GM18951 (cell line): ENCODE measurements around the gene COMMD9.

Source experiments
- POLR2A ChIP-seq: IDR thresholded peaks from 4 replicates; pipeline ENCODE4 v1.6.1; 2011; ENCODE audit warnings: mild to moderate bottlenecking; ENCODE audit not compliant: insufficient read length, insufficient read depth; ENCODE audit errors: extremely low read depth
- in situ Hi-C: fragments of 300-500 bp; cut with MboI; formaldehyde crosslinking; loops from one replicate; pipeline ENCODE4 v1.12.0; 2022; ENCODE audit warnings: low sequenced_read_pairs, mixed read lengths, inconsistent platforms; ENCODE audit not compliant: unreplicated experiment

COMMD9 gene

GRCh38 chr11:36312611-36313472 is 23.6 kb upstream of the COMMD9 start:
- no peak for TF ChIP-seq POLR2A
- in situ Hi-C loops = no loop called here

GRCh38 chr11:36311926-36312595 is 22.8 kb upstream of the COMMD9 start:
- no peak for TF ChIP-seq POLR2A
- in situ Hi-C loops = no loop called here

- no peak for TF ChIP-seq POLR2A
- in situ Hi-C loops = no loop called here
Measured at GRCh38 chr11:36309779-36310178, 20.6 kb upstream of the COMMD9 start.

GRCh38 chr11:36308577-36308976 is 19.4 kb upstream of the COMMD9 start:
- no peak for TF ChIP-seq POLR2A
- in situ Hi-C loops = no loop called here

- no peak for TF ChIP-seq POLR2A
Measured at GRCh38 chr11:36306888-36307287, 17.7 kb upstream of the COMMD9 start.

GRCh38 chr11:36305047-36305446 is 15.8 kb upstream of the COMMD9 start:
- TF ChIP-seq POLR2A = no peak
- in situ Hi-C loops = no loop called here

More at GRCh38 chr11:36306888-36307287, 17.7 kb upstream of the COMMD9 start:
- in situ Hi-C loops = no loop called here

- TF ChIP-seq POLR2A = no peak
- in situ Hi-C loops = no loop called here
Measured at GRCh38 chr11:36304351-36304750, 15.1 kb upstream of the COMMD9 start.

- no peak for TF ChIP-seq POLR2A
- in situ Hi-C loops = no loop called here
Measured at GRCh38 chr11:36300650-36301049, 11.4 kb upstream of the COMMD9 start.

GRCh38 chr11:36296884-36297543 is 7.8 kb upstream of the COMMD9 start:
- in situ Hi-C loops = loop anchor here (10.0 kb wide), 1 partner anchor 198 kb away; no protein-coding TSS in a partner anchor

GRCh38 chr11:36295926-36296325 is 6.7 kb upstream of the COMMD9 start, which contains the start of gene PRR5L:
PRR5L (plus strand) TSS chr11:36296288; CDS start chr11:36401122, 104,834 bp downstream.
- no peak for TF ChIP-seq POLR2A
- in situ Hi-C loops = loop anchor here (10.0 kb wide), 1 partner anchor 199 kb away; no protein-coding TSS in a partner anchor

More at GRCh38 chr11:36296884-36297543, 7.8 kb upstream of the COMMD9 start:
- TF ChIP-seq POLR2A = no peak

GRCh38 chr11:36292311-36292722 is 3.1 kb upstream of the COMMD9 start:
- in situ Hi-C loops = loop anchor here (10.0 kb wide), 1 partner anchor 202 kb away; no protein-coding TSS in a partner anchor

GRCh38 chr11:36288442-36289225 is 590 bp downstream of the COMMD9 start:
- no peak for TF ChIP-seq POLR2A
- in situ Hi-C loops = no loop called here

More at GRCh38 chr11:36292311-36292722, 3.1 kb upstream of the COMMD9 start:
- TF ChIP-seq POLR2A = no peak

GRCh38 chr11:36282926-36283325 is 6.3 kb downstream of the COMMD9 start:
- no peak for TF ChIP-seq POLR2A
- in situ Hi-C loops = no loop called here

GRCh38 chr11:36281850-36282249 is 7.4 kb downstream of the COMMD9 start:
- in situ Hi-C loops = no loop called here
- TF ChIP-seq POLR2A = no peak
